ENCODE results near the gene EPHA10. TPM values are rescaled to one million over a fixed set of nuclear protein-coding genes. Genes with fewer than 3 reads are reported as not detected.

EPHA10 gene
- total and polyA plus RNA-seq, 7 donors, result 0.05 TPM; not detected in 6

- no peak for DNase-seq
- Histone ChIP-seq H3K9me3 (no peaks in the 10 kb centered on the region), H3K36me3 (ENCODE audit: insufficient read depth in 1 of 2, low read depth in 1 of 2) (no peaks in the 10 kb centered on the region), H3K27ac (no peak overlapping the region), H3K4me1 (no peaks in the 10 kb centered on the region), H3K4me3 (no peak overlapping the region), H3K27me3 (ENCODE audit: insufficient read depth in 3 of 3, low read length in 2 of 3) (peaks cover 4 to 78% (median 32%) of the 10 kb centered on the region in 3 donors)
- TF ChIP-seq, protein P1, sequence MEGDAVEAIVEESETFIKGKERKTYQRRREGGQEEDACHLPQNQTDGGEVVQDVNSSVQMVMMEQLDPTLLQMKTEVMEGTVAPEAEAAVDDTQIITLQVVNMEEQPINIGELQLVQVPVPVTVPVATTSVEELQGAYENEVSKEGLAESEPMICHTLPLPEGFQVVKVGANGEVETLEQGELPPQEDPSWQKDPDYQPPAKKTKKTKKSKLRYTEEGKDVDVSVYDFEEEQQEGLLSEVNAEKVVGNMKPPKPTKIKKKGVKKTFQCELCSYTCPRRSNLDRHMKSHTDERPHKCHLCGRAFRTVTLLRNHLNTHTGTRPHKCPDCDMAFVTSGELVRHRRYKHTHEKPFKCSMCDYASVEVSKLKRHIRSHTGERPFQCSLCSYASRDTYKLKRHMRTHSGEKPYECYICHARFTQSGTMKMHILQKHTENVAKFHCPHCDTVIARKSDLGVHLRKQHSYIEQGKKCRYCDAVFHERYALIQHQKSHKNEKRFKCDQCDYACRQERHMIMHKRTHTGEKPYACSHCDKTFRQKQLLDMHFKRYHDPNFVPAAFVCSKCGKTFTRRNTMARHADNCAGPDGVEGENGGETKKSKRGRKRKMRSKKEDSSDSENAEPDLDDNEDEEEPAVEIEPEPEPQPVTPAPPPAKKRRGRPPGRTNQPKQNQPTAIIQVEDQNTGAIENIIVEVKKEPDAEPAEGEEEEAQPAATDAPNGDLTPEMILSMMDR (IDR thresholded peaks at IDR 0.05), result no peak
- WGBS, 3 donors, result 19 to 25% (median 21%) methylated on average over 25 of the region's 25 CpGs
- no peak for ATAC-seq
- intact Hi-C loops (cut with DNase I), result no loop called here
These were observed 1.0 kb downstream of the EPHA10 start for GRCh38 chr1:37763791-37764413.

DNA sequence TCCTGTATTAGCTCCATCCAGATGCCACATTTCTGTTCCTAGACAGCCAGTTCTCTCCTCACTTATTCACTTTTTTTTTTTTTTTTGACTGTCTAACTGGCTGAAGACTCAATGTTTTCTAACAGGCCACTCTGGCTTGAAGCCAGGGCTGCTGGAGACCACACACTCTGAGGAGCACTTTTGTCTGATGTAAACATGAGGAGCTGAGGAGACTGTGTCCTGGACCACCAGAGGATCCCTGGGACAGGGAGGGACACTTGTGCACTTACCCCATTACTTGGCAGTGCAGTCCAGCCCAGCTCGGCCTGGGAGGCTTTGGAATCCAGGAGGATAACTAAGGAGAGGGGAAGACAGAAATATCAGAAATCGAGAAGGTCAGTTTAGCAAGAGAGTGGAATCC lies 2.4 kb downstream of the EPHA10 start:
- Histone ChIP-seq H3K4me1 (no peaks in the 10 kb centered on the region), H3K9me3 (no peaks in the 10 kb centered on the region), H3K36me3 (ENCODE audit: insufficient read depth in 1 of 2, low read depth in 1 of 2) (no peaks in the 10 kb centered on the region), H3K27me3 (ENCODE audit: insufficient read depth in 3 of 3, low read length in 2 of 3) (peaks cover 4 to 74% (median 41%) of the 10 kb centered on the region in 3 donors), H3K4me3 (no peak overlapping the region), H3K27ac (no peak overlapping the region)
- DNase-seq, result no peak
- 50 to 56% (median 54%) methylated on average over 2 of the region's 2 CpGs for WGBS, 3 donors
- TF ChIP-seq, protein P1 (IDR thresholded peaks at IDR 0.05), result no peak
- no peak for ATAC-seq
- intact Hi-C loops (cut with DNase I), result no loop called here

GRCh38 chr1:37761416-37762095 lies 3.4 kb downstream of the EPHA10 start:
- ATAC-seq (no peak), DNase-seq (no peak)
- TF ChIP-seq, protein P1 (IDR thresholded peaks at IDR 0.05), result no peak
- Histone ChIP-seq H3K36me3 (ENCODE audit: insufficient read depth in 1 of 2, low read depth in 1 of 2) (no peaks in the 10 kb centered on the region), H3K4me1 (no peaks in the 10 kb centered on the region), H3K9me3 (no peaks in the 10 kb centered on the region), H3K27ac (no peak overlapping the region), H3K27me3 (ENCODE audit: insufficient read depth in 3 of 3, low read length in 2 of 3) (peaks cover 2 to 68% (median 41%) of the 10 kb centered on the region in 3 donors), H3K4me3 (no peak overlapping the region)
- intact Hi-C loops (cut with DNase I), result no loop called here
- 47 to 52% (median 51%) methylated on average over 65 to 68 of the region's 68 CpGs for WGBS, 3 donors

DNA sequence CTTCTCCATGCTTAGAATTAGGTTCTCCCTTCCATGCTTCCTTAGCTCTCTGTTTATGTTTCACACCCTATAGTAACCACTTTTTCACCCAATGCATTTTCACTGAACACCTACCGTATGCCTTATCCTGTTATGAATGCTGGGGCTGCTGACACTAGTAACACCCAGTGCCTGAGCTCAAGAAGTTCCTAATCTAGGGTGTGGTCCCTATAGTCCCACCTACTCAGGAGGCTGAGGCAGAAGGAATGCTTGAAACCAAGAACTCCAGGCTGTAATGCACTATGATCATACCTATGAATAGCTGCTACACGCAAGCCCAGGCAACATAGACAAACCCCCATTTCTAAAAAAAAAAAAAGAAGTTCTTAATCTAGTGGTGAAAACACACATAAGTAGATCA lies 5.5 kb downstream of the EPHA10 start:
- H3K4me3 ChIP-seq, result no peak overlapping the region
- no peaks in the 10 kb centered on the region for H3K36me3 ChIP-seq (ENCODE audit: insufficient read depth in 1 of 2, low read depth in 1 of 2)
- no peak for DNase-seq
- WGBS, 3 donors, result 72 to 88% (median 76%) methylated on average over 2 of the region's 2 CpGs
- TF ChIP-seq, protein P1 (IDR thresholded peaks at IDR 0.05), result no peak
- H3K27ac ChIP-seq, result no peak overlapping the region
- intact Hi-C loops (cut with DNase I), result no loop called here
- H3K9me3 ChIP-seq, result no peaks in the 10 kb centered on the region
- no peak for ATAC-seq
- H3K27me3 ChIP-seq (ENCODE audit: insufficient read depth in 3 of 3, low read length in 2 of 3), result peaks cover 2 to 62% (median 37%) of the 10 kb centered on the region in 3 donors
- no peaks in the 10 kb centered on the region for H3K4me1 ChIP-seq

All from psoas muscle (tissue), 8 donors.